Renal cortical epithelial cell (primary cell): ENCODE results near the gene MTA2. TPM values are rescaled to one million over a fixed set of nuclear protein-coding genes. Genes with fewer than 3 reads are reported as not detected.
"Not testable (repeated sequence)": the region's sequence is repeated elsewhere in the genome, so short reads cannot be mapped to it uniquely, and the experiment has no call there.

Experiments
- DNase-seq: peaks from one replicate; pipeline ENCODE4 v3.0.0-alpha.2; 2011; ENCODE audit warnings: low read depth
- total RNA-seq: library from RNA; depleted of rRNA; stranded (reverse); fragments of >200 nt; gene quantifications from 2 replicates; pipeline ENCODE4 v1.2.3, GENCODE V29; 2014

MTA2 gene
- total RNA-seq, 1 donor from 2014 or later, result 121 TPM

DNA sequence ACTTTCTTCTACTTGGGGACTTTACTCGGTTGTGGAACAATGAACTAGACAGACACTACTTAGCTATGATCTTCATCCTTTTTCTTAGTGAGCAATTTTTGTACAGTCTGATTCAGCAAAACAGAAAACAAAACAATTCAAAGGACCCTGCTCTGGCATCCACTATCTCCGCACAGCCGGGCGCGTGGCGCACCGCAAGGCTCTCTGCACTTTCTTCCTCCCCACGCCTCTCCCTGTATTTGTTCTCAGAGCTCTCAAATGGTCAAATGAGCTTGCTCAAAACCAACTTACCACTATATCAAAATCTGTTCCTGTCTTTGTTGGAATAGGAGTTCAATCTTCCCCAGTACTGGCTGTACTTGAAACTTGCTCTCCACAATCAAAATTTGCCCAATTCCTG, 35.4 kb downstream of the MTA2 start:
- DNase-seq, result no peak

DNA sequence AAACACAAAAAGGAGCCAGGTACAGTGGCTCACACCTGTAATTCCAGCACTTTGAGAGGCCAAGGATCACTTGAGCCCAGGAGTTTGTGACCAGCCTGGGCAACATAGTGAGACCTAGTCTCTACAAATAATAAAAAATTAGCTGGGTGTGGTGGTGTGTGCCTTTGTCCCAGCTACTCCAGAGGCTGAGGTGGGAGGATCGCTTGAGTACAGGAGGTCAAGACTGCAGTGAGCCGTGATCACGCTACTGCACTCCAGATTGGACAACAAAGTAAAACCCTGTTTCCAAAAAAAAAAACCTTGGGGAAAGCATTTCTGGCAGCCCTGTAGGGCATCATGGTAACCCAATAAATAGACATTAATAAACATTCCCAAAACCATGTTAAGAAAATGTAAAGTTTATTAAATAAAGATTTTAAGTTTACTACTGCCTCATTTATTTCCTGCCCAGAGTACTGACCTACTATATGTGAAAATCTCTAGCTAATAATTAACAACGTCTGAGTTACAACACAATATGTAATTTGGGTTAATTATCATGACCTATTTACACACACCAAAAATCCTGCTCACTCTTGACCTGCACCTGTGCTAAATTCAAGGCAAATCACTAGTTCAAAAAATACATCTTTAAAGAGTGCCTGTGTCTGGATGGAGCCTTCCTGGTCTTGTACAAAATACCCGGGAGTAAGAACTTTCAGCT, 36.4 kb downstream of the MTA2 start:
- DNase-seq, result no peak

DNA sequence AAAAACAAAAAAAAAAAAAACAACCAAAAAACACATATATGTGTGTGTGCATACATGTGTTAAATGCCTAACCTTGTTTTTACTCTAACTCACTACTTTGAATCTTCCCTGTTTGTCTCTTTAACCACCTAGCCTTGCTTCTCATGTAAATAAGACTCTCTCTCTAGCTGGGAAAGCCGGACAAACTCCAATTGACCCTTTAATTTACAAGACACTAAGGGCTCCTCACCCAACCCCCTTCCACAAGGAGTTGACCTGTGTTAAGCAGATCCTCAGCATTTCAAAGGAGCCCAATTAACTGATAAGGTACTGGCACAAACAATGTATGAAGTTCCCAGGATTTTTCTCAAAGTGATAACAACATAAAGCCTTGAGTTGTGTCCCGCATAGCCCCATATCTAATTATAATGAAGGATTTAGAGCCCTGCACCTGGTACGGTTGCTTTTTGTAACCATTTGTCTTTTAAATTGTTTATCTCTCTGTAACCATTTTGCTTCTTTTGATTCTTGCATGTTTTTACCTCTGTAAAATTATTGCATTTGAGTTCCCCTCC, 39.9 kb downstream of the MTA2 start:
- not testable (repeated sequence) for DNase-seq

DNA sequence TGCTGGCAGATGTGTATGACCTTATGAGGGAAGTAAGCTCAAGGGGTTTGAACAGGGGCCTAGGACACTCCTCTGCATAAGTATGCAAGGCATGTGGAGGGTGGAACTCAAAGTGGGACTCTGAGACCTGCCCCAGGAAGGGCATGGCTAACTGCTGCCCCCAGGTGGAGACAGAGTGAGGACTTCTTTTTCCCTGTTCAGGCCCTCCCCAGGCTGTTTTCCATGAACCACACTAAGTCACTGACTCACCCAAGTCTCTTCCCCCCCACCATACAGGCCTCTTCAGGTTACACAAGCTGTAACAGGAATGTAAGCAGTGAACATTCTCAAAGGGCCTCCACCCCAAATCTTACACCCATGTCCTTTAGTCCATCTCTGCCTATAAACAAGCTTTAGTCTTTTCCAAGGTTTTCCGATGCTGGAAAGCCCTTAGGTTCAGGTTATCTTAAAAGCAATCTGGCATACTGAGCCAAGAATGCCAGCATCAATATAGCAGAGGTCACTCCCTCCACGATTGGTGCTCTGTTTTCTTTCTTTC, 41.0 kb downstream of the MTA2 start:
- peak; percentile 97 for DNase-seq

DNA sequence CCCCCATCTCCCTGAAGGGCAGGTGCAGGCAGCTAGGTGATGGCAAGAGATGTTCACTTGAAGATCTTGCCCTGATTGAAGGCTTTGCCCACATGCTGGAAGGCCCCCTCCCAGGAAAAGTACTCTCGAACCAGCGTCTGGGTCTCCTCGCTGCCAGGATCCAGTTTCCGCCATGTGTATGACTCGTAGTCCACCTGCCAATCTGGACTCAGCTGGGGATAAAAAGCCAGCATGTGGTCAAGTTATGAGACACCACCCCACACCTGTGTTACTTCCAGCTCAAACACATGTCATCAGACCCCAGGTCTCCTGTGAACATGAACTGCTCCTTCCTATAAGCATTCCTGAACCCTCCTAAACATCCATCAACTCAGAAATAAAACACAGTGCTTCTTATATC, 42.0 kb downstream of the MTA2 start:
- DNase-seq, result not testable (repeated sequence)

DNA sequence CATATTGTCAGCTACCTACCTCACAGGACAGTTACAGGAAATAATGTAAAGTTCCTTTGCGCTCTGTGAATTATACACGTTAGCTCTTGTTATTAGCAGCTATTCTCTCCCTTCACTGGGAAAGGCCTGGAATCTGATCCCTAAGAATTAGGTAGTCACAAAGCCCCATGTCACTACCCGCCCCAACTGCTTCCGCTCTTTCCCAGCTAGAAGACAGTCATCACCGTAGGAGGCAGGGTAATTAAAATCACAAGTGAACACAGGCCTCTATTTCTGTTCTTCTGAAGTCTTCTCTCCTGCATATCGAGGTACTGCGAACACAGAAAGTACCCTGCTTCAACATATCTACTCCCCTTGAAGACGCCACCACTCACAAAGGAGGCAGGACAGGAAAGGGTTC, 42.5 kb downstream of the MTA2 start:
- no peak for DNase-seq

DNA sequence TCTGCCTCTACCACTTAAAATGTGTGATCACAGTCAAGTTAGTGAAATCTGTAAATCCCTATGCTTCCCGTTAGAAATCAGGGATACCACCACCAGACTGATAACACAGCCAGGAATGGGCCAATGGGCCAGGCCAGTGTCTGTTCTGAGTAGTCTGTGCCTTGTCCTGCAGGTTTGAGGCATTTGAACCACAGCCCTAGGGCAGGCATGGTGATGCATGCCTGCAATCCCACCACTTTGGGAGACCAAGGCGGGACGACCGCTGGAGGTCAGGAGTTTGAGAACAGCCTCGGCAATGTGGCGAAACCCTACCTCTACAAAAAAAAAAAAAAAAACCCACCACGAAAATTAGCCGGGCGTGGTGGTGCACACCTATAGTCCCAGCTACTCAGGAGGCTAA, 43.0 kb downstream of the MTA2 start:
- no peak for DNase-seq

DNA sequence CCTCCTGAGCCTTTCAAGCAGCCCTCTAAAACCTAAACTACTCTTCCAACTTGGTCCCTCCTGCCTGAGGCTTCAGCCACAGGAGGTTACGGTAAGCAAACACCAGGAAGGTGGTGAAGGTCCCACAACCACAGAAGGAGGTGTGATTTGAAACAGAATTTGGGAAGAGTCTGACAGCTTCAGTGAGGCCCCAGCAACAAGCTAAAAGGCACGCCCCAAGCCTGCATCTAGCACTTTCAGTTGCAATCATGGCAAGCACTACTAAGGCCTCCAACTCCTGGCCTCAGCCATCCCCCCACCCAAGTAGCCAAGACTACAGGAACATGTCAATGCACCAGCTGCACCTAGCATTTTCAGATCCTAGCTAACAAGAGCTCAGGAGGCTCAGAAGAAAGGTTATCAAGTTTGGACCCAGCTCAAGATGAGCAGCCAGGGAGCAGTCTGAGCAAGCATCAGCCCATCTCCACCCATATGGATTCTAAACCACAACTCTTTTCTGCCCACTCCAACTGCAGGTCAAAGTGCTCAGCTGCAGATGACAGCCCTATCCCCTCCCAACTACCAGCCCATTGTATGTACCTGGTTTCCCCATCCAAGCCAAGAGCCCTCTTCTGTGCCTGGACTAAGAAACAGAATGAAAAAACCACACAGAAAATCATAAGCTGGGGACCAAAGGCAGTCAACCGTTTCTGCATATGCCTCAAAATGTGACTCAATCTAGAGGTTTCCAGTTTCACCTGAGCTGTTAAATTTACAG, 44.6 kb downstream of the MTA2 start:
- no peak for DNase-seq

DNA sequence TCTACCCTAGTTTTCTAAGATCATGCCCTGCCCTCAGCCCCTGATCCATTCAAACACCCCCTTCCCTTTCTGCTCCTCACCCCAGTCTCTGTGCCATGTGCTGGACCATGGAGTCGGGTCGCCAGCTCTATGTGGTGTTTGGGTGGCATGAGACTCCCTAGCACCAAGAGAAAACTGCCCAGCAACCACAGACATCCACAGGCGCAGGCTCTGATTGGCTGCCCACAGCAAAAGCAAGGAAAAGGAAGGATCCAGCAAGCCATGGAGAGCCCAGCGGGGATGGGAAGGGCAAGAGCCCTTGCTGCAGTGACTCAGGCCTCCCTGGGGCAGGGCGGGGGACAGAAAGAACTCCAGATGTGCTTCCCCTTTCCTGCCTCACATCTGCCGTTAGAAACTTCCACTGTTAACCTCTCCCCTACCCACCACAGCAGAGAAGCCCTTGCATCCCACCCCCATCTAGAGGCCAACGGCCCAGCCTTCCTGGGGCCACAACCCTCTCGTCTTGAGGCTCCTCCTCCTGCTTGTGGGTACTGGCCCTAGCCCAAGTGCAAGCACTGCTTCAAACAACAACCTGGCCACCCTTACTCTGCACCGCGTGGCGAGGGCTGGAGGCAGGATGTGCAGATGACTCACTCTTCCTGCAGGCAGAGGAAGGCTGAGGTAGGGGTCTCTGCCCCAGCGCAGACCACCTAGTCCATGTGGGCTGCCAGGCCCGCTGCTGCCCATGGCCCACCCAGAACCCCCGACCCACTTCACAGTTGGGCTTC, 45.4 kb downstream of the MTA2 start:
- peak; percentile 95 for DNase-seq

DNA sequence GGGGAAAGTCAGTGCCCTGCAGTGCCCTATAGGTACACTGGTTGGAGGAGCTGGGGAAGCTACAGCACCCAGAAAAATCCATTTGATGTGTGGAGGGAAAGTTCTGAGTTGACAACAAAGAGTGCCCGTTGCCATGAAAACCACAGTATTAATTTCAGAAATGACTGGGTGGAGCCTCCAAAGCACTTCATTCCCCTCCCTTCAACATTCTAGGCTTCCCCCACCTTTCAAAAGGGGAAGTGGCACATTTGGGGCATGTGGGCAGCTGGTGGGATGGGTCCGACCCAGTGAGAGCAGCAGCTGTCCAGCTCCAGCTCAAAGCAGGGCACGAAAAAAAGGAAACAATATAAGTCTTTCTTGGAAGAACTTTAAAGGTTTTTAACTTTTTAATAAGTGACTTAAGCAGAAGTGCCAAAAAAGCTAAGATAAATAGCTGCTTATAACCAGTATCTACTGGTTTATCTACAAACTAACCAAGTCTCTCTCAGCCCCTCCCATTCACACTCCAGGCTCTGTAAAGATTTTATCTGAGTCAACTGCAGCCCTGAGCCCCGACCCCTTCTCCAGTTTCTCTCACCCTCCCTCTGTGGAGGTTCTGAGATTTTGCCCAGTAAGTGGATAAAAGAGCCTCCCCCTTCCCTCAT, 46.1 kb downstream of the MTA2 start:
- peak; percentile 54 for DNase-seq

DNA sequence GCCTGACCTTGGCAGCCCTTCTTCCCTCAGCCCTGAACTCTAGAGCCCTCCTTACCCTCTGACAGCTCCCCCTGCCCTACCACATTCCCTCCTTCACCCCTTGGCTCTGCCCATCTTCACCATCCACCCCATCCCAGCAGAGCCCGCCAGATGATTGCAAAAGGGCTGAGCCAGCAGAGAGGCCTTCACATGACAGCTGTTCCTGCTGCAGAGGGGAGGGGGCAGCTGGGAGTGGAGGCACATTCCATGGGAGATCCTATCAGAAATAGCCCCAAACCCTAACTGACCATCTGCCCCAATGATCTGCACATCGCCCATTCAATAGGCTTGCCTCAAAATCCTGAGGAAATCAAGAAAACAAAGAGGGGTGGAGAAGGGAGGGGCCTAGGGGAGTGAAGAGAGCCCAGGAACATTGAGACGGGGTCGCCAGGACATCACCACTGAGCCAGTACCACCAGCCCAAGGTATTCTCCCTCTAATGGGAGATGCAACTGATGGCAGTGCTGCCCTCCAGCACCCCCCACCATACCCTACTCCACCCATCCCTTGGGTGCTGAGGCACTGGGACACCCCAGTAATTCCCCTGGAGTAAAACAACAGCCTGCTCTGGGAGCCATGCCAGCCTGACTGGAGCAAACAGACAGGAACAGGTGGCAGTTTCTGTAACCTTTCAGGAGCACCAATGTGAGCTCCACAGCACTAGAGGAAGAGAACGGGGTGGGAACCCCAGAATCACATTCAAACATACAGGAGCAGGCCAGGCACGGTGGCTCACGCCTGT, 47.1 kb downstream of the MTA2 start:
- no peak for DNase-seq

DNA sequence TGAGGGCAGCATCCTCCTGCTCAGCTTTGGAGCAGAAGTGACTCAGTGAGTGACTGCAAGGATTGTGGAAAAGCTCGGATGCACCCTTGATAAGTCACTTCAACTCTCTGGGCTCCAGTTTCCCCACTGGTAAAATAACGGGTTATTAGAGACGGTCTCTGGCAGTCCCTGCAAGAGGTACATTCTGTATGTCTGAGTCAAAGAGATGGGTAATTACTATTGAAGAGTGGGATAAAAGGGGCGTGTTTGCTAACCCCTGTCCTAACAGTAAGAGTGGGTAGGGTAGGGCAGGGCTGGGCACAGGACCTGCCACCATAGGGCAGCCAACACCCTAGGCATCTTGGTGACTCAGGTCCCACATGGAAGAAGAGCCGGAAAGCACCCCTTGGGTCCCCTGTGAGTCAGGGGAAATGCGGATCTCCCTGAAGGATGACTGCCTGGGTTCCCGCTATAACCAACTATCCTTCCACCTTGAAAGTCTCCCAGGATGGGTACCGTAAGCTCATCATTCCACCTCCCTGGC, 47.8 kb downstream of the MTA2 start:
- DNase-seq, result peak; percentile 88

DNA sequence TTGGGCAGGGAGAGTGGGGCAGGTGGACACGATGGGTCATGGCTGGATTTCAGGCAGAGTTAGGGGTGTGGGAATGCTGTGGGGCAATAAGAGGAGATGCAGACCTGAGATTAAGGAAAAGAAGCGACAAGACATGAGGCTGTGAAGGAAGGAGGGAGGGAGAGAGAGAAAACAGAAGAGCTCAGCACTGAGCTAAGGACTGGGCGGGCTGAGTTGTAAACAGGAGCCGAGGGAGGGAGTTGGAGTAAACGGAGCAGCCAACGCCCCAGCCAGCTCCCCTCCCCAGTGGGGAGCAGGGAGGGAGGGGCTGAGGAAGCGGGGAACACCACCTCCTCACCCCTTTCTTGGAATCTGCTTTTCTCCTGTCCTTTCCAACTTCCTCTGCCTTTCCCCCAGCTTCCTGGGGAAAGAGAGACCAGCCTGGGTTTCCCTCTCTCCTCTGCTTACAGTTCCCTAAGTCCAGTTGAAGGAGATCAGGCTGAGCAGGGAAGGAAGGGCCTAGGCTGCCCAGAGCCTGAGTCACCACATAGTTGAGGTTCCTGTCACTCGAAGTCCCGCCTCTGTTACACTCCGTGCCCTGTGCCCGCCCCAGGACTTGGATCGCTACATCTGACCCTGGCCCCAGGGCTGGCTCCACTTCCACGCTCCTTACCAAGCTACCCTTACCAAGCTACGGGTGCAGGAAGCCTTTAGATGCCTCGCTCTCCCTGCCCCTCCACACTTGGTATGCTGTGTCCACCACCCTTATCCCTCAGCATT, 48.4 kb downstream of the MTA2 start:
- DNase-seq, result peak; percentile 98

DNA sequence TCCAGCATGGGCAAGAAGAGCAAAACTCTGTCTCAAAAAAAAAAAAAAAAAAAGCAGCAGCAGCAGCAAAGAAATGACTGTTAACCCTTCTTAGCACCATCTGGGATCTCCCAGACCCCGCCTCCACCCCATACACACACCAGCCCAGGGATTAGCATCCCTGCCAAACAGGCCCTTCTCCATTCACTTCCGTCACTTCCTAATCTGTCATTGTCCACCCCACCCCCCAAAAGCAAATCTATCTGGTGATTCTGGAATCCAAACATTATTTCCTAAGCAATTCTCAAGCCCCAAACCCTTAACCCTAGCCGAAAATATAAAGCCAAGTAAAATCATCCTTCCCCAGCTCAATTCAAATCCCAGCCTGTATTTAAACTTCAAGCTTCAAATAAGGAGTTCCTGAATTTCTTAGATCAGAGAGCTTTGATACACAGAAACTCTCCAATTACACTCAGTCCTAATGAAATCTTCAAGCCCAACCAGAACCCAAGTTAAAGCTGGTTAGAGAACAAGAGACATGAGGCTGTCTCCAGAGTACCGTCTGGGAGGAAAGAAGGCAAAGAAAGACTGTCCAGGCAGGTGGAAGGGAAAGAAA, 49.1 kb downstream of the MTA2 start:
- DNase-seq, result no peak

DNA sequence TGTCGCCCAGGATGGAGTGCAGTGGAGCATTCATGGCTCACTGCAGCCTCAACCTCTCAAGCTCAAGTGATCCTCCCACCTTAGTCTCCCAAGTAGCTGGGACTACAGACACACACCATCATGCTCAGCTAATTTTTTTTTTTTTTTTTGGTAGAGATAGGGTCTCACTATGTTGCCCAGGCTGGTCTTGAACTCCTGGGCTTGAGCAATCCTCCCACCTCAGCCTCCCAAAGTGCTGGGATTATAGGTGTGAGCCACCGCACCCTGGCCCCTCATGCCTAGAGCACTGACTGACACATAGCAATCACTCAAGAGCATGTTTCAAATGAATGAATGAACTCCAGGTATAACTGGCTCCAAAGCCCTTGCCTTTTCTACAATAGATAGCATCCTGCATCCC, 51.2 kb downstream of the MTA2 start:
- not testable (repeated sequence) for DNase-seq

DNA sequence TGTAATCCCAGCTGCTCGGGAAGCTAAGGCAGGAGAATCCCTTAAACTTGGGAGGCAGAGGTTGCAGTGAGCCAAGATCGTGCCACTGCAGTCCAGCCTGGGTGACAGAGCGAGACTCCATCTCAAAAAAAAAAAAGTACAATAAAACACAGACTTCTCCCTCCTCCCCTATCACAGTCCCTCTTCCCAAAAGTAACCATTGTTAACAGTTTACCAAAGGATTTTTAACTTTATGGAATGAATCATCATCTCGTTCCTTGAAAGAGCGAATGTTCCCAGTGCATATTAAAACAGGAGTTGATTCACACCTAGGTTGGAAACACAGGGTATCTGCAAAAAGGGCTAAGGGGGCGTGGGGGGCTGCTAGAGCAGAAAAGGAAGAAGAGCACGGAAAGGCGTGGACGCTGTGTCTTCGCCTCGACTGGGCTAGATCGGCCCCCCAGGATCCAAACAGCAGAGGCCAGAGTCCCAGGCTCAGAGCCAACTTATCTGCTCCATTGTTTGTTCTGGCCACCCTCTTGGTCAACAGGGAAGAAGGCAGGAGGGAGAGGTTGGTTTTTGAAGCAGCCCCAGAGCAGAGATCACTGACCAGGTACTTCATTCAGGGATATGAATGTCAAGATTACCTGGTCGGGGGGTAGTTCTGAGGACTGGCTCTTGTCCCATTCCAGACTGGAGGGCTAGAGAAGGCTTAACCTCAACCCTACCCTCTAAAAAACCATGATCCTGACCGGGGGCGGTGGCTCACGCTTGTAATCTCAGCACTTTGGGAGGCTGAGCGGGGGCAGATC, 52.9 kb downstream of the MTA2 start:
- DNase-seq, result no peak

DNA sequence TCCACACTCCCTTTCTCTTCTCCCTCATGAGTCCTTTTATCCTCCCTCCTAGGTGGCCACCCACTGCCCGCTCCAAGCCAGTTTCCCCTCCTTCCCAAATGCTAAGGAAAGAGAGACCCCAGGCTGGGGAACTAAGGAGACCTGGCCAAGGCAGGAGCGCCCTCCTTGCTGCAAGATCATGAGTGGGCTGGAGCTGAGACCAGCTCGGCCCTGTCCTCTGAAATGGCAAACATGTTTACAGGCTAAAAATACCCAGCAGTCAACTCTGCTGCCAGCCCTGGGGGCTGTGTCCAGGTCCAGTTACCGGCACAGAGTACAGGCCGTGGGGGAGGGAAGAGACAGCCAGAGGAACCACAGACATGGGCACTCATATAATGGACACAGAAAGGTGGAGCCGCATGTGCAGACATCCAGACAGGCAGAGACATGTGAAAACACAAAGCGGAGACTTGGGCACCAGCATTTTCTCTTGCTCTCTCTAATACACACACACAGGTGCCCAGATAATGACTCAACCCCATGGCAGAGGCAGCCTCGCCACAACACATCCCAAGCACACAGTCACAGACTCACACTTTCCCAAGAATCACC, 53.9 kb downstream of the MTA2 start:
- DNase-seq, result peak; percentile 63
